Heart left ventricle (tissue), 13 donors: ENCODE data around the gene CTTNBP2NL.

ENCODE experiments used
- CTCF ChIP-seq, 12 donors: fragments of 200-600 bp; sonication (generic) in 4 of 12; IDR thresholded peaks; one replicate each; pipeline versions ENCODE4 v1.5.0 to v1.8.0; 2018 to 2022; ENCODE audit warnings: antibody characterized with exemption in 12 of 12, mild to moderate bottlenecking in 5 of 12
- POLR2A ChIP-seq, 2 donors: fragments of 450-650 bp; IDR thresholded peaks; one replicate each; pipeline ENCODE4 v1.6.1; 2017; ENCODE audit warnings: antibody characterized with exemption in 2 of 2, mild to moderate bottlenecking in 2 of 2, moderate library complexity in 2 of 2
- donor health status: ischemic (EF 13 %, LVEDD 7.1; RV severe dilation, severe dysfunction).
- donor health status: DM: no; HTN: yes; CAD: no.
- donor health status: DM: no; HTN: no; CAD: no.
- donor health status: ischemic (EF 25% LVEDD 6.9; RV normal size, moderate dysfunction).
- donor health status: ischemic (EF 25% LVEDD 5.7; RV mildly dilated, moderate dysfunction).
- donor health status: ischemic (EF 35%, LVEDD 5.7; RV mildly dilated, moderate dysfunction).
- donor health status: nonischemic (EF 11% LVEDD 7.7; RV severe dilation, severe dysfunction).
- donor health status: DM: yes; HTN: yes; CAD: no.
- donor health status: PGD.
- donor health status: ischemic (EF 29% LVEDD 5.4; RV normal size, mild dysfunction).
- donor health status: nonischemic (EF 23%, LVEDD 6.1; RV moderate dilation, normal function).

GRCh38 chr1:112387807-112388206, 8.2 kb upstream of the CTTNBP2NL start:
- no peak for TF ChIP-seq CTCF (IDR thresholded peaks at IDR 0.05)
- TF ChIP-seq POLR2A (IDR thresholded peaks at IDR 0.05) = no peak
